CMK (cell line): ENCODE results near the gene FAHD2A.
"Not testable (repeated sequence)": the region's sequence is repeated elsewhere in the genome, so short reads cannot be mapped to it uniquely, and the experiment has no call there.

Source experiments
- DNase-seq: peaks from one replicate; pipeline ENCODE4 v3.0.0-alpha.2; 2010; ENCODE audit warnings: low read depth

Gene FAHD2A

GRCh38 chr2:95435872-95436209, 33.3 kb downstream of the FAHD2A start:
- not testable (repeated sequence) for DNase-seq

GRCh38 chr2:95442474-95443099, 40.1 kb downstream of the FAHD2A start:
- not testable (repeated sequence) for DNase-seq

- DNase-seq = not testable (repeated sequence)
Measured at GRCh38 chr2:95445317-95445716, 42.8 kb downstream of the FAHD2A start.

- not testable (repeated sequence) for DNase-seq
Measured at GRCh38 chr2:95463292-95463691, 60.8 kb downstream of the FAHD2A start.
